ENCODE data around the gene PRR9.

DNA sequence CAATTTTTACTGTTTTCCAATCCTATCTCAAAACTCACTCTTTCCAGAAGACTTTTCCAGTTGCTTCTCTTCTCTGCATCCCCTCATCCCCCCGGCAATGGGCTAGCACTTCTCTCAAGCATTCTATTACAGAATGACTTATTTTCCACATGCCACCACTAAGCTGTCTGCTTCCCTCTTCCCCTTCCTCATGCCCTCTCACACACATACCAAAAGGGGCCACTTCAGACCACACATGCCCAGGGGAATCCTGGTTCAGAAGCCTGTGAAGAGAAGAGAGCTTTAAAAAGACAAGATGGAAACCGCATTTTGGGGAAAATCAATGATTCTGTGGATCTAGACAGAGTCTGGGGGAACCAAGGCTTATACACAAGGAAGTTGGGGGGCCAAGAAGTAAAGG is 33.7 kb downstream of the PRR9 start:
- TF ChIP-seq CTCF (IDR thresholded peaks at IDR 0.05) (no peak), EZH2 (IDR thresholded peaks at IDR 0.05) (no peak)
